ENCODE data around the gene INPP5J.

DNA sequence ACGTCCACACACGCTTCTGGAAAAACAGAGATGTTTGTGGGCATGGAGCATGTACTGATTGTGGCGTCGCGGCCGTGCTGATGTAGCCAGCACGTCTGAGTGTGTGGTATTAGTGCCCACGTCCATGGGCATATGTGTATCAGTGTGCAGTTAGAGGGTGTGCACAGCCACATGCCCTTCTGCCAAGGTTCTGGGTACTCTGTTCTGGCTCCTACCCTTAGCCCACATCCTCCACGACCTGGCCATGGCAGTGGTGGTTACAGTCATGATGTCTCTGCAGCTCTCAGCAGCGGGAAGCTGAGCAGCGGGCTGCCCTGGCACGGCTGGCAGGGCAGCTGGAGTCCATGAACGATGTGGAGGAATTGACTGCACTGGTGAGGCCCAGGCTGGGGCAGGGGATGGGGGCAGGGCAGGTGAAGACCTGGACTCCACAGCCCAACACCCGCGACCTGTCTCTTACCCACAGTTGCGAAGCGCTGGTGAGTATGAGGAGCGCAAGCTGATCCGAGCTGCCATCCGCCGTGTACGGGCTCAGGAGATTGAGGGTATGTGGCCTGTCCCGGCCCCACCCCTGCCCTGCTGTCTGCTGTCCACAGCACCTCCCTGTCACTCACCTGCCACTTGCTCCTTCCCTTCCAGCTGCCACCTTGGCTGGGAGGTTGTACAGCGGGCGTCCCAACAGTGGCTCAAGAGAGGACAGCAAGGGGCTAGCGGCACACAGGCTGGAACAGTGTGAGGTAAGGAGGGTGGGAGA is 34.4 kb upstream of the INPP5J start:
- TF ChIP-seq, protein P1, sequence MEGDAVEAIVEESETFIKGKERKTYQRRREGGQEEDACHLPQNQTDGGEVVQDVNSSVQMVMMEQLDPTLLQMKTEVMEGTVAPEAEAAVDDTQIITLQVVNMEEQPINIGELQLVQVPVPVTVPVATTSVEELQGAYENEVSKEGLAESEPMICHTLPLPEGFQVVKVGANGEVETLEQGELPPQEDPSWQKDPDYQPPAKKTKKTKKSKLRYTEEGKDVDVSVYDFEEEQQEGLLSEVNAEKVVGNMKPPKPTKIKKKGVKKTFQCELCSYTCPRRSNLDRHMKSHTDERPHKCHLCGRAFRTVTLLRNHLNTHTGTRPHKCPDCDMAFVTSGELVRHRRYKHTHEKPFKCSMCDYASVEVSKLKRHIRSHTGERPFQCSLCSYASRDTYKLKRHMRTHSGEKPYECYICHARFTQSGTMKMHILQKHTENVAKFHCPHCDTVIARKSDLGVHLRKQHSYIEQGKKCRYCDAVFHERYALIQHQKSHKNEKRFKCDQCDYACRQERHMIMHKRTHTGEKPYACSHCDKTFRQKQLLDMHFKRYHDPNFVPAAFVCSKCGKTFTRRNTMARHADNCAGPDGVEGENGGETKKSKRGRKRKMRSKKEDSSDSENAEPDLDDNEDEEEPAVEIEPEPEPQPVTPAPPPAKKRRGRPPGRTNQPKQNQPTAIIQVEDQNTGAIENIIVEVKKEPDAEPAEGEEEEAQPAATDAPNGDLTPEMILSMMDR (optimal IDR thresholded peaks at IDR 0.05 in 1 of 3, IDR thresholded peaks at IDR 0.05 in 1 of 3, conservative IDR thresholded peaks at IDR 0.05 in 1 of 3; ENCODE audit: extremely low read depth in 1 of 3, insufficient read depth in 2 of 3, low read length in 3 of 3) = no peak
- no peak for TF ChIP-seq EZH2 (IDR thresholded peaks at IDR 0.05; ENCODE audit: low read length)

Measured in keratinocyte (primary cell).